Choroid plexus epithelial cell (primary cell): Measurements from ENCODE around the gene BCAR3.
A peak's percentile ranks its signal among the peaks of the same experiment; 100 is the strongest.

Source experiments
- DNase-seq: peaks from one replicate; pipeline ENCODE4 v3.0.0-alpha.2; 2010; ENCODE audit warnings: low read depth
- H3K4me3 ChIP-seq: 2 replicates; pipeline ENCODE4 v1.5.1; 2011; ENCODE audit warnings: low read depth, mild to moderate bottlenecking, control low read depth, low read length, moderate library complexity
- TF ChIP-seq, protein P1 (sequence below): conservative IDR thresholded peaks from 2 replicates; pipeline ENCODE4 v1.5.1; 2011; ENCODE audit warnings: low read depth, mild to moderate bottlenecking, control low read depth, inconsistent platforms, low read length, moderate library complexity

BCAR3 gene

DNA sequence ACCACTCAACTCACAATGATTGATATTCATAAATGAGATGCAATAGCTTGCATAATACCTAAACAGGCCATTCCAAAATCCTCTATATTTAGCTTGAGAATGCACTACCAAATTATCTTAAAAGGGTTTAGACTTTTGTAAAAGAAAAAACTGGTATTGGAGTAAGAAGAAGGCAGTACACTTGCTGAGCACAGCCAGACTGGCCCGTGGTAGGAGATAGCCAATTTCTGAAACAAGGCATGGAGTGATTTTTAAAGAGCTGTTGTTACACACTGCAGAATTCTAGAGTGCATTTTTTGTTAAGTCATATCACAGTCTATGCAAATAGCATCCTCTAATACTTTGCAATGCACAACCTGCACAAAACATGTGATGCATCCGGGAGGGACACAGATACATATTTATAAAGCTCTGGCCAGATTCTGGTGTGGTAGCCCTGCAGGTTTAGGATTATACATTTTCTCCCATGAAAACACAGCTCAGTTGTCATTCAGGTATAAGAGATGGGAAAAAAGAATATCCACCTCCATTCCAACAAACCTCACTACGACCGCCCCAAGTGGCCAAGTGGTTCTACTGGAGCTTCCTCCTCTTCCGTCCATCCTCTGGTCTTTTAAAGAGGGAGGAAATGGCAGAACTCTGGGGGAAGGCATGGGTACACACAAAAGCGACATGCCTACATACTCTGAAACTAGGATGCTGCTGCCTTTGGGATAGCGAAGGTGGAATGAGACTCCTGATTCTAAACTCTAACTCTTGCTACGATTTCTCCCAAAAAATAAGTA lies 40.8 kb downstream of the BCAR3 start:
- TF ChIP-seq, protein P1, sequence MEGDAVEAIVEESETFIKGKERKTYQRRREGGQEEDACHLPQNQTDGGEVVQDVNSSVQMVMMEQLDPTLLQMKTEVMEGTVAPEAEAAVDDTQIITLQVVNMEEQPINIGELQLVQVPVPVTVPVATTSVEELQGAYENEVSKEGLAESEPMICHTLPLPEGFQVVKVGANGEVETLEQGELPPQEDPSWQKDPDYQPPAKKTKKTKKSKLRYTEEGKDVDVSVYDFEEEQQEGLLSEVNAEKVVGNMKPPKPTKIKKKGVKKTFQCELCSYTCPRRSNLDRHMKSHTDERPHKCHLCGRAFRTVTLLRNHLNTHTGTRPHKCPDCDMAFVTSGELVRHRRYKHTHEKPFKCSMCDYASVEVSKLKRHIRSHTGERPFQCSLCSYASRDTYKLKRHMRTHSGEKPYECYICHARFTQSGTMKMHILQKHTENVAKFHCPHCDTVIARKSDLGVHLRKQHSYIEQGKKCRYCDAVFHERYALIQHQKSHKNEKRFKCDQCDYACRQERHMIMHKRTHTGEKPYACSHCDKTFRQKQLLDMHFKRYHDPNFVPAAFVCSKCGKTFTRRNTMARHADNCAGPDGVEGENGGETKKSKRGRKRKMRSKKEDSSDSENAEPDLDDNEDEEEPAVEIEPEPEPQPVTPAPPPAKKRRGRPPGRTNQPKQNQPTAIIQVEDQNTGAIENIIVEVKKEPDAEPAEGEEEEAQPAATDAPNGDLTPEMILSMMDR, result no peak
- DNase-seq, result no peak
- no peak overlapping the region for H3K4me3 ChIP-seq

- DNase-seq, result no peak
- no peak overlapping the region for H3K4me3 ChIP-seq
- TF ChIP-seq, protein P1, result no peak
Measured at GRCh38 chr1:93638981-93639380, 42.7 kb downstream of the BCAR3 start.

DNA sequence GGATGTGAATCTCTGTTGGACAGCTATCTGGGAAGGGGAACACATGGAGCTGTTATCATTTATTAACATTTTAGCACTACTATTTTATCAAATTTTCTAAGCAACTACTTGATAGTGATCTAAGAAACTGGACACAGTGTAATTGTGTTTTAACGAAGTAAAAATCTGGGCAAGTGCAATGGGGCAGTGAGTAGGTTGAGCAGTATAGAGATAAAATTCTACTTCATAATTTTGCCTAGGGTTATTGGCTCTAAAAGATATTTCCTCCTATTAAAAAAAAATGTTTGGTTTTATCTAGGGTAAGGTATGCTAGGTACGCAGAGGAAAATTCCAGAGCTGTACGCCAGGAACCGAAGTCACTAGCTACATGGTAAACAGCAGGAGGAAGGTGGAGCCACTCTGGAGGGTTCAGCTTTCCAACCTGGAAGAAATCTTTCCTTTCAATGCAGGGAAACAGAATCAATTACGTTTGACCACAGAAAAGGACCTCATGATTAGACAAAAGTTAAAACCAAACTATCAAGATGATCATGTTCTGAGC lies 43.3 kb downstream of the BCAR3 start:
- TF ChIP-seq, protein P1, result no peak
- DNase-seq, result peak; percentile 53
- no peak overlapping the region for H3K4me3 ChIP-seq

GRCh38 chr1:93636712-93637111 lies 44.9 kb downstream of the BCAR3 start:
- TF ChIP-seq, protein P1, result no peak
- no peak overlapping the region for H3K4me3 ChIP-seq
- no peak for DNase-seq

DNA sequence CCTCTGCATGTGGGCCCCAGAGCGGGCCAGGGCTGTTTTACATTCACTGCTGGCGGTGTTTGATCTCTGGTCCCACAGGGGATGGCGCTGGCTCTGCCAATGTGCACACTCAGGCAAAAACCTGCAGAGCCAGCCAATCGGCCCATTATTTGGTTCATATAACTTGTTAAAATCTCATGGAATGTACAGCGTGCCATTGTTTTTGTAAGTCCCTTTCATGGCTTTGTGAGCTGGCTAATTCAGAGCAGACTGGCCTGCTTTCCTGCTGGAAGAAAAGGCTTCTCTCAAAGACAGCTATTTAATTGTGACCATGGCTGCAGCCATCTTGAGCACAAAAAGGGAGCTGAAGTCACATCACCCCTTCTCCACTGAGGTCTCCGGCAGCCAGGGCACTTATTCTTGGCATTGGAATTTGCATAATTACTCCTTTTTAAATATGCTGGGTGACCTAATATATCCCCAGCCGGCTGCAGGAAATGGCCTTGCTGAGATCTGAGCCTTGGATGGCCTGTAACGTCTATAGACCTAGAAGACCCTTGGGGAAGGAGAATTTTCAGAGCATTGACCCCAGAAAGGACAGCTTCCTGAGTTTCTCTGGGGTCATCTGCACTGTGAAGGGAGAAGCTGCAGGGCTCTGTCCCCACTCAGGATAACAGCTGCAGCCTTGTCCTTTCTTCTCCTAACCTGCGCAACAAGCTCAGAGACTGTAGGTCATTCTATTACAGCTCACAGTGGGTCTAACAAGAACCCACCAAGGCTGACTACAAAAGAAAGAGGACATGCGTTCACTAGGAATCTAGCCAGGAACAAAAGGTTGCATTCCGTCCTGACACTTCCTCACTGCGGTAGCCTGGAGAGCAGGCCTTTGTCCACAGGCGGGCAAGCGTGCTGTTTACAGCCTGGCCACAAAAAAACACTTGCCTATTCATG lies 45.8 kb downstream of the BCAR3 start:
- H3K4me3 ChIP-seq, result no peak overlapping the region
- TF ChIP-seq, protein P1, result no peak
- peak; percentile 87 for DNase-seq

GRCh38 chr1:93633313-93633712 lies 48.3 kb downstream of the BCAR3 start:
- no peak for DNase-seq
- TF ChIP-seq, protein P1, result no peak
- H3K4me3 ChIP-seq, result no peak overlapping the region
